Loucy (cell line): Measurements from ENCODE around the gene TIMM22.

Experiments used
- H2AFZ ChIP-seq: fragments of 200-600 bp; sonication (generic); 2 replicates; pipeline ENCODE4 v1.6.0; 2016; ENCODE audit warnings: antibody characterized with exemption, mild to moderate bottlenecking, low read length, moderate library complexity
- H3F3A ChIP-seq: fragments of 200-600 bp; 2 replicates; pipeline ENCODE4 v1.6.0; 2016; ENCODE audit warnings: antibody characterized with exemption, low read depth, mild to moderate bottlenecking
- H3K27me3 ChIP-seq: fragments of 200-600 bp; sonication (generic); 2 replicates; pipeline ENCODE4 v1.6.1; 2014; ENCODE audit warnings: low read length, mild to moderate bottlenecking; ENCODE audit not compliant: insufficient read depth, poor library complexity, severe bottlenecking
- H3K36me3 ChIP-seq: fragments of 200-600 bp; sonication (generic); 2 replicates; pipeline ENCODE4 v1.6.1; 2016; ENCODE audit warnings: low read length; ENCODE audit not compliant: insufficient read depth
- H3K4me1 ChIP-seq: fragments of 200-600 bp; sonication (generic); 2 replicates; pipeline ENCODE4 v1.5.1; 2014; ENCODE audit warnings: low read length, mild to moderate bottlenecking; ENCODE audit not compliant: insufficient read depth, poor library complexity, severe bottlenecking
- H3K4me2 ChIP-seq: fragments of 200-600 bp; sonication (generic); 2 replicates; pipeline ENCODE4 v1.6.0; 2014; ENCODE audit warnings: antibody characterized with exemption, low read length, low read depth, mild to moderate bottlenecking; ENCODE audit not compliant: poor library complexity, severe bottlenecking
- H3K4me3 ChIP-seq: fragments of 200-600 bp; sonication (generic); 2 replicates; pipeline ENCODE4 v1.5.1; 2014; ENCODE audit warnings: low read length, mild to moderate bottlenecking, mixed read lengths; ENCODE audit not compliant: poor library complexity, severe bottlenecking
- H3K79me2 ChIP-seq: fragments of 200-600 bp; sonication (generic); 2 replicates; pipeline ENCODE4 v1.6.1; 2014; ENCODE audit warnings: low read length; ENCODE audit not compliant: insufficient read depth
- H3K9ac ChIP-seq: fragments of 200-600 bp; sonication (generic); 2 replicates; pipeline ENCODE4 v1.6.0; 2014; ENCODE audit warnings: mild to moderate bottlenecking, low read depth, low read length, moderate library complexity; ENCODE audit not compliant: poor library complexity, severe bottlenecking
- H3K9me2 ChIP-seq: fragments of 200-600 bp; sonication (generic); replicated peaks from 2 replicates; pipeline ENCODE4 v1.6.1; 2016; ENCODE audit warnings: low read depth, low read length, mixed read lengths
- H3K9me3 ChIP-seq: fragments of 200-600 bp; sonication (generic); 2 replicates; pipeline ENCODE4 v1.6.1; 2014; ENCODE audit warnings: mild to moderate bottlenecking, antibody characterized with exemption, low read length, low read depth; ENCODE audit not compliant: insufficient read depth
- H4K20me1 ChIP-seq: fragments of 200-600 bp; sonication (generic); 2 replicates; pipeline ENCODE4 v1.6.0; 2014; ENCODE audit warnings: antibody characterized with exemption, low read length, mild to moderate bottlenecking; ENCODE audit not compliant: insufficient read depth, poor library complexity, severe bottlenecking
- EZH2phosphoT487 ChIP-seq: fragments of 200-600 bp; IDR thresholded peaks from 2 replicates; pipeline ENCODE4 v1.6.1; 2018; ENCODE audit warnings: antibody characterized with exemption, mild to moderate bottlenecking, moderate library complexity, borderline replicate concordance
- TF ChIP-seq, protein P1 (sequence below): fragments of 200-600 bp; sonication (generic); conservative IDR thresholded peaks from 2 replicates; pipeline ENCODE4 v1.5.1; 2014; ENCODE audit warnings: mild to moderate bottlenecking, antibody characterized with exemption, low read length

The TIMM22 gene

DNA sequence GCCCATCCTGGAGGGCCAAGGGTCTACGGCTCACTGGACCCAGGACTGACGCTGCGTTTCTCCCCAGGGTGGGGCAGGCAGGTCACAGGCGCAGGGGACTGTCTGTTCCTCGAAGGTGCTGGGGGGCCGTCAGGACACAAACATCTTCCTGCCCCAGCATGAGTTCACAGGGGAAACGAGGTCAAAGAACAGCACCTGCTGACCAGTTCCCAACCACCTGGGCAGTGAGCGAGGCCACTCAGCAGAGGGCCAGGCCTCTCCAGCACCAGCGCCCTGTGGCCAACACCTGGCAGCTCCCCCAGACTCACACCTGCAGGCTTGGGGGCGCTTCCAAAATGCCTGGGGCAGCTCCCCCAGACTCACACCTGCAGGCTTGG is 29.7 kb downstream of the TIMM22 start:
- Histone ChIP-seq H3K9me3 (no peaks in the 10 kb centered on the region), H3K4me1 (no peaks in the 10 kb centered on the region), H3K79me2 (no peaks in the 10 kb centered on the region), H3K36me3 (no peaks in the 10 kb centered on the region), H3K27me3 (no peaks in the 10 kb centered on the region), H4K20me1 (no peaks in the 10 kb centered on the region), H3K4me2 (no peak overlapping the region), H3F3A (no peaks in the 10 kb centered on the region), H3K9ac (no peak overlapping the region), H3K9me2 (no peaks in the 10 kb centered on the region), H2AFZ (no peak overlapping the region), H3K4me3 (no peak overlapping the region)
- TF ChIP-seq, protein P1, sequence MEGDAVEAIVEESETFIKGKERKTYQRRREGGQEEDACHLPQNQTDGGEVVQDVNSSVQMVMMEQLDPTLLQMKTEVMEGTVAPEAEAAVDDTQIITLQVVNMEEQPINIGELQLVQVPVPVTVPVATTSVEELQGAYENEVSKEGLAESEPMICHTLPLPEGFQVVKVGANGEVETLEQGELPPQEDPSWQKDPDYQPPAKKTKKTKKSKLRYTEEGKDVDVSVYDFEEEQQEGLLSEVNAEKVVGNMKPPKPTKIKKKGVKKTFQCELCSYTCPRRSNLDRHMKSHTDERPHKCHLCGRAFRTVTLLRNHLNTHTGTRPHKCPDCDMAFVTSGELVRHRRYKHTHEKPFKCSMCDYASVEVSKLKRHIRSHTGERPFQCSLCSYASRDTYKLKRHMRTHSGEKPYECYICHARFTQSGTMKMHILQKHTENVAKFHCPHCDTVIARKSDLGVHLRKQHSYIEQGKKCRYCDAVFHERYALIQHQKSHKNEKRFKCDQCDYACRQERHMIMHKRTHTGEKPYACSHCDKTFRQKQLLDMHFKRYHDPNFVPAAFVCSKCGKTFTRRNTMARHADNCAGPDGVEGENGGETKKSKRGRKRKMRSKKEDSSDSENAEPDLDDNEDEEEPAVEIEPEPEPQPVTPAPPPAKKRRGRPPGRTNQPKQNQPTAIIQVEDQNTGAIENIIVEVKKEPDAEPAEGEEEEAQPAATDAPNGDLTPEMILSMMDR: no peak
- no peak for TF ChIP-seq EZH2phosphoT487

DNA sequence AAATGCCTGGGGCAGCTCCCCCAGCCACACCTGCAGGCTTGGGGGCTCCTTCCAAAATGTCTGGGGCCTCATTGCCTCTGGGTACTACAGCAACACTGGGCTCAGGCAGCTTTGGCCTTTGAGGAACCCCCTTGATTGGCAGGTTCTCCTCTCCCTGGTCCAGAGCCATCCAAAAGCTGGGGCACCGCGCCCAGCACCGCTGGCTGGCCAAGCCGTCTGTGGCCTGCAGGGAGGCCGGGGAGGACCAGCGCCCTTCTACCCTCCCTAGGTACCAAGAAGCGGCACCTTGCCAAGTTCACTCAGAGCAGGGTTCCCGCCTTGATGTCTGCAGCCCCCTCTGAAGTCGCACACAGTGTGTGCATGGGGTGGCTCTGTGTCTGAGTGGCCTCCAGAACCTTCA is 30.1 kb downstream of the TIMM22 start:
- Histone ChIP-seq H2AFZ (no peak overlapping the region), H3K79me2 (no peaks in the 10 kb centered on the region)

DNA sequence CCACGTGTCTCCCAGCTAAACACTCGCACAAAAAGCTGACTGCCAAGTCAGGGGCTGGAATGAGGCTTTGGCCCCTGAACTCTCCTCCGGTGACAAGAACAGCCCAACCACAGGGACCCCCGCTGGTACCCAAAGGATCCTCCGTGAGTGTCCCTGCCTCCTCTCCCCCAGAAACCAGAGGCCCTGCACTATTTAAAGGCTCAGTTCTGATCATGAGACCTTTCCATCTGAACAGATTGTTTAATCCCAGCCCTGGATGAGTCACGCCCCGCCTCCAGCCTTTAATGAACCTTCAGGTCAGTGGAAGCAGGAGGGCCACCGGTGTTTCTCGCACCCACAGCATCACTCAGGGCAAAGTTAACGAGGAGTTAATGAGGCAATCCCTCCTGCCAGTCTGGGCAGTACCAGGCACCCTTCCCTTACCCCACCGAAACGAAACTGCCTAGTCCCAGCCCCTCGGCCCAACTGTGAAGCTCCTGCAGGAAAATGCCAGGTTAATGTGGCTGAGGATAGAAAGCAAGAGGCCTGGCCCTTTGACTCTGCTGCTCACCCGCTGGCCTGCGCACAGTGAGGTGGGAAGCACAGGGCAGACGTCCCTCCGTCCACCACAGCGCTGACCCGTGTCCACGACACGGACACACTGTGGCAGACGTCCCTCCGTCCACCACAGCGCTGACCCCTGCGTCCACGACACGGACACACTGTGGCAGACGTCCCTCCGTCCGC is 32.4 kb downstream of the TIMM22 start:
- no peak overlapping the region for H3K9ac ChIP-seq
- H3K4me1 ChIP-seq: no peaks in the 10 kb centered on the region
- TF ChIP-seq, protein P1: no peak
- no peaks in the 10 kb centered on the region for H3K27me3 ChIP-seq
- no peaks in the 10 kb centered on the region for H3K79me2 ChIP-seq
- H3F3A ChIP-seq: no peaks in the 10 kb centered on the region
- no peaks in the 10 kb centered on the region for H4K20me1 ChIP-seq
- H3K4me3 ChIP-seq: no peak overlapping the region
- no peak overlapping the region for H3K4me2 ChIP-seq
- no peaks in the 10 kb centered on the region for H3K9me2 ChIP-seq
- no peaks in the 10 kb centered on the region for H3K36me3 ChIP-seq
- no peaks in the 10 kb centered on the region for H3K9me3 ChIP-seq
- no peak overlapping the region for H2AFZ ChIP-seq

More for the DNA sequence above, 30.1 kb downstream of the TIMM22 start:
- Histone ChIP-seq H3K9me2 (no peaks in the 10 kb centered on the region), H3K4me1 (no peaks in the 10 kb centered on the region), H3K4me3 (no peak overlapping the region), H3K9me3 (no peaks in the 10 kb centered on the region), H3K27me3 (no peaks in the 10 kb centered on the region), H3K36me3 (no peaks in the 10 kb centered on the region), H3K9ac (no peak overlapping the region), H3F3A (no peaks in the 10 kb centered on the region), H3K4me2 (no peak overlapping the region), H4K20me1 (no peaks in the 10 kb centered on the region)
- no peak for TF ChIP-seq EZH2phosphoT487
- TF ChIP-seq, protein P1: no peak
